Erythroblast (primary cell): ENCODE results near the gene LRP1.

Experiments
- GATA1 ChIP-seq: IDR thresholded peaks from 2 replicates; pipeline ENCODE4 v1.6.1; 2011; ENCODE audit warnings: low read depth, mild to moderate bottlenecking, control low read depth, low read length, moderate library complexity
- POLR2A ChIP-seq: IDR thresholded peaks from 2 replicates; pipeline ENCODE4 v1.6.1; 2011; ENCODE audit warnings: mild to moderate bottlenecking, low read length

- TF ChIP-seq POLR2A (no peak), GATA1 (no peak)
These were observed 127.6 kb downstream of the LRP1 start for GRCh38 chr12:57255916-57256315.
